ENCODE data around the gene TRUB2. TPM values are rescaled to one million over a fixed set of nuclear protein-coding genes. Genes with fewer than 3 reads are reported as not detected.

Gene TRUB2
- total and polyA plus RNA-seq, 2 donors (not counting 3 experiments of a cell fraction or from before 2014, with no cell fraction given): 21.1 to 39.3 TPM

- Histone ChIP-seq H3K27ac (ENCODE audit: insufficient read depth, low read depth, low read length) (no peak overlapping the region), H3K4me2 (ENCODE audit: insufficient read depth, low read length) (no peak overlapping the region), H3K27me3 (ENCODE audit: control insufficient read depth in 2 of 2, insufficient read depth in 2 of 2, low read length in 2 of 2) (no peaks in the 10 kb centered on the region), H3K4me1 (ENCODE audit: control insufficient read depth, extremely low read depth, insufficient read depth, low read length) (peaks cover 9% of the 10 kb centered on the region), H3K79me2 (ENCODE audit: control insufficient read depth, insufficient read depth, low read length) (no peaks in the 10 kb centered on the region), H3K9me1 (replicated peaks; ENCODE audit: control insufficient read depth, extremely low read depth, insufficient read depth, low read length) (no peaks in the 10 kb centered on the region), H3K9me3 (replicated peaks; ENCODE audit: control insufficient read depth, insufficient read depth, low read length) (no peaks in the 10 kb centered on the region), H4K20me1 (replicated peaks; ENCODE audit: control insufficient read depth, extremely low read depth, insufficient read depth, low read length) (no peaks in the 10 kb centered on the region), H3K9ac (replicated peaks; ENCODE audit: extremely low read depth, insufficient read depth, low read length) (no peak overlapping the region), H3K36me3 (ENCODE audit: control insufficient read depth in 2 of 2, extremely low read depth in 1 of 2, insufficient read depth in 2 of 2, low read length in 2 of 2) (peaks cover 3 to 13% of the 10 kb centered on the region in 2 experiments), H3K4me3 (replicated peaks in 1 of 3; ENCODE audit: insufficient read depth in 1 of 3, low read depth in 1 of 3, low read length in 3 of 3) (no peak overlapping the region), H2AFZ (ENCODE audit: low read depth, low read length) (no peak overlapping the region)
- no peak for DNase-seq (ENCODE audit: low read depth, low spot score)
- dilution Hi-C loops (cut with MboI; ENCODE audit: extremely low pct_ligation_motif_present, low sequenced_read_pairs) (no loop called here), intact Hi-C loops (cut with micrococcal nuclease) (no loop called here)
- no peak for FAIRE-seq
- POLR2A ChIA-PET: no interaction called here
- no TSS peak for BruUV-seq (replicated peaks)
- TF ChIP-seq JUN (IDR thresholded peaks at IDR 0.05; ENCODE audit: borderline replicate concordance, insufficient read depth, insufficient read length, low read depth) (no peak), CTCF (IDR thresholded peaks at IDR 0.05; ENCODE audit: extremely low read depth in 1 of 2, insufficient read depth in 1 of 2, low read depth in 1 of 2, low read length in 2 of 2) (no peak), FOS (IDR thresholded peaks at IDR 0.05; ENCODE audit: borderline replicate concordance, insufficient read depth, low read length) (no peak), EZH2 (IDR thresholded peaks at IDR 0.05; ENCODE audit: borderline replicate concordance, low read depth, low read length, severe bottlenecking) (no peak), GATA2 (IDR thresholded peaks at IDR 0.05; ENCODE audit: insufficient read depth, insufficient read length, low read depth, low read length) (no peak), POLR2A (IDR thresholded peaks at IDR 0.05; ENCODE audit: low read depth, low read length) (no peak), MYC (IDR thresholded peaks at IDR 0.05; ENCODE audit: low read depth, low read length) (no peak), POLR2AphosphoS5 (IDR thresholded peaks at IDR 0.05; ENCODE audit: insufficient read depth, low read depth, low read length) (no peak)
- TF ChIP-seq, protein P1, sequence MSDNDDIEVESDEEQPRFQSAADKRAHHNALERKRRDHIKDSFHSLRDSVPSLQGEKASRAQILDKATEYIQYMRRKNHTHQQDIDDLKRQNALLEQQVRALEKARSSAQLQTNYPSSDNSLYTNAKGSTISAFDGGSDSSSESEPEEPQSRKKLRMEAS (IDR thresholded peaks at IDR 0.05; ENCODE audit: insufficient read depth, insufficient read length): no peak
- CTCF ChIA-PET: interaction anchor here (0.6 to 1.4 kb wide), 4 partner anchors 31 to 152 kb away, joined by 3 to 4 read pairs (median 3); no protein-coding TSS in a partner anchor
These were observed 35.8 kb downstream of the TRUB2 start for GRCh38 chr9:128286440-128286839.

Measured in endothelial cell of umbilical vein (primary cell).